Tibial nerve (tissue), 4 donors: Measurements from ENCODE around the gene TAS2R60.
A peak's percentile ranks its signal among the peaks of the same experiment; 100 is the strongest.

ENCODE experiments used
- CTCF ChIP-seq, 5 experiments: fragments of 200-600 bp in 3 of 5; fragments of 450-650 bp in 2 of 5; sonication (generic) in 3 of 5; IDR thresholded peaks; one replicate each; pipeline ENCODE4 v1.5.1; 2016 to 2019; ENCODE audit warnings: antibody characterized with exemption in 5 of 5, mild to moderate bottlenecking in 3 of 5, moderate library complexity in 2 of 5
- EP300 ChIP-seq, 2 donors: sonication (generic); formaldehyde crosslinking; IDR thresholded peaks; one replicate each; pipeline ENCODE4 v1.6.1; 2017; ENCODE audit warnings: antibody characterized with exemption in 2 of 2, mild to moderate bottlenecking in 1 of 2
- POLR2A ChIP-seq, 2 donors: fragments of 450-650 bp; IDR thresholded peaks; one replicate each; pipeline ENCODE4 v1.6.1; 2017; ENCODE audit warnings: antibody characterized with exemption in 2 of 2, mild to moderate bottlenecking in 2 of 2, moderate library complexity in 2 of 2

- TF ChIP-seq POLR2A (IDR thresholded peaks at IDR 0.05) (no peak), CTCF (IDR thresholded peaks at IDR 0.05) (peak; percentile 66 to 82 (median 74)), EP300 (IDR thresholded peaks at IDR 0.05) (no peak)
Observed at GRCh38 chr7:143416565-143417149, 26.6 kb upstream of the TAS2R60 start.
